ENCODE measurements around the gene WDR74.

Gene WDR74

DNA sequence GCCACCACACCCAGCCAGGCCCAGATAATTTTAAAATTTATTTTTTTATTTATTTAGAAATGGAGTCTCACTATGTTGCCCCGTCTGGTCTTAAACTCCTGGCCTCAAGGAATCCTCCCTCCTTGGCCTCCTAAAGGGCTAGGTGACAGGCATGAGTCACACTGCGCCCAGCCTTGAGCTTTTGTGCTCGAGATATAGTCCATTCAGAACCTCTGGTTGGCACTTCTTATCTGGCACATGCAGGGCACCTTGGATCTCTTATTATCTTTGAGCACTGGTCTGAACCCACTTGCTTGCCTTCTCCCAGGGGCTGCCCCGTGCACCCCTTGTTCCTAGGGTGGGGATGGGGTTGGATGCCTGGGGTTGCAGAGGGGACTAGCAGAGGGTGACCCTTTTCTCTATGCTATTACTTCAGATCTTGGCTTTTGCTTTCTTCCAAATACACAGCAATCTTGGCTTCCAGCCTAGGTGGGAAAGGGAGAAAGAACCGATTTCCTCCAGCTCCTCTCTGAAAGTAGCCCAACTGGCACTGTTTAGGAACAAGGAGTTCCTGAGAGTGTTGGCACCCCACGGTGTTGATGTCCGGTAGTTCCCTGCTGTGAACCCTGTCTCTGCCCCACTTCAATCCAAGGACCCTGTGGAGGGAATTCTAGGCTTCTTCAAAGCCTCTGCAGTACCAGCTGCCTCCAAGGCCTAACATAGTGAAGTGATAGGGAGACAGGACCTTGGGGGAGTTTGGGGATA, 40.0 kb upstream of the WDR74 start:
- TF ChIP-seq CTCF (IDR thresholded peaks at IDR 0.05; ENCODE audit: low read depth, low read length), result no peak
- Histone ChIP-seq H3K9me3 (no peaks in the 10 kb centered on the region), H3K4me1 (0 out of 2 replicates have a peak, but pooled peaks cover 3% of the 10 kb centered on the region), H3K4me3 (ENCODE audit: low read depth, low read length) (no peak overlapping the region), H3K27me3 (no peaks in the 10 kb centered on the region), H3K36me3 (peaks cover 40% of the 10 kb centered on the region)
- no peak for DNase-seq

GRCh38 chr11:62876712-62877111, 37.3 kb upstream of the WDR74 start:
- H3K9me3 ChIP-seq, result no peaks in the 10 kb centered on the region
- no peak for DNase-seq
- no peak overlapping the region for H3K4me3 ChIP-seq (ENCODE audit: low read depth, low read length)
- peaks cover 17% of the 10 kb centered on the region for H3K36me3 ChIP-seq
- no peak for TF ChIP-seq CTCF (IDR thresholded peaks at IDR 0.05; ENCODE audit: low read depth, low read length)
- no peaks in the 10 kb centered on the region for H3K27me3 ChIP-seq
- H3K4me1 ChIP-seq, result no peaks in the 10 kb centered on the region

- Histone ChIP-seq H3K9me3 (no peaks in the 10 kb centered on the region), H3K36me3 (peaks cover 12% of the 10 kb centered on the region), H3K4me3 (ENCODE audit: low read depth, low read length) (no peak overlapping the region), H3K27me3 (no peaks in the 10 kb centered on the region), H3K4me1 (no peaks in the 10 kb centered on the region)
- no peak for TF ChIP-seq CTCF (IDR thresholded peaks at IDR 0.05; ENCODE audit: low read depth, low read length)
- no peak for DNase-seq
Measured at GRCh38 chr11:62875698-62876478, 36.5 kb upstream of the WDR74 start.

DNA sequence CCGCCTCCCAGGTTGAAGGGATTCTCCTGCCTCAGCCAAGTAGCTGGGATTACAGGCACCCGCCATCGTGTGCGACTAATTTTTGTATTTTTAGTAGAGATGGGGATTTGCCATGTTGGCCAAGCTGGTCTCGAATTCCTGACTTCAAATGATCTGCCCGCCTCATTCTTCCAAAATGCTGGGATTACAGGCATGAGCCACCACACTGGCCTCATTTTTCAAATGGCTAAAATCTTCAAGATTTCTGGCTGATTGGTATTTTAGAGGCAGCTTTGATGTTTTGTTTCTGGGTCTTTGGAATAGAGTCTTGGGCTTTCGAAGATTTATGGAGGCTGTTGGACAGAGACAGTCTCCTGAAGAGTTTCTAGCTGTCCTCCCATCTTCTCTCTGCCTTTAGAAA, 35.5 kb upstream of the WDR74 start:
- no peak for TF ChIP-seq CTCF (IDR thresholded peaks at IDR 0.05; ENCODE audit: low read depth, low read length)
- no peaks in the 10 kb centered on the region for H3K27me3 ChIP-seq
- H3K4me3 ChIP-seq (ENCODE audit: low read depth, low read length), result no peak overlapping the region
- no peak for DNase-seq
- H3K36me3 ChIP-seq, result peaks cover 10% of the 10 kb centered on the region
- H3K4me1 ChIP-seq, result no peaks in the 10 kb centered on the region
- H3K9me3 ChIP-seq, result no peaks in the 10 kb centered on the region

- Histone ChIP-seq H3K4me3 (ENCODE audit: low read depth, low read length) (no peak overlapping the region), H3K4me1 (peaks cover 2% of the 10 kb centered on the region; the same call in 1 of the 2 replicates), H3K36me3 (peaks cover 8% of the 10 kb centered on the region), H3K27me3 (no peaks in the 10 kb centered on the region), H3K9me3 (no peaks in the 10 kb centered on the region)
- no peak for TF ChIP-seq CTCF (IDR thresholded peaks at IDR 0.05; ENCODE audit: low read depth, low read length)
- no peak for DNase-seq
Measured at GRCh38 chr11:62865635-62866034, 26.2 kb upstream of the WDR74 start.

All from BE2C (cell line).